Spleen (tissue), 7 donors: ENCODE results near the gene SPEN.

Experiments used
- CTCF ChIP-seq, 11 experiments: fragments of 200-600 bp in 7 of 11; fragments of 450-650 bp in 4 of 11; sonication (generic) in 4 of 11; IDR thresholded peaks in 8 of 11; conservative IDR thresholded peaks in 3 of 11; 1 replicate in 7 of 11; 2 replicates in 4 of 11; pipeline versions ENCODE4 v1.4.0 to v1.8.0; 2016 to 2021; ENCODE audit warnings: antibody characterized with exemption in 11 of 11, inconsistent platforms in 4 of 11, mild to moderate bottlenecking in 1 of 11
- POLR2AphosphoS5 ChIP-seq, 3 donors: sonication (generic); formaldehyde crosslinking; IDR thresholded peaks; one replicate each; pipeline ENCODE4 v1.5.1; 2017; ENCODE audit warnings: antibody characterized with exemption in 3 of 3
- donor health status: DM: no; HTN: no; CAD: no; lungs with moderate emphysema.
- donor health status: DM: no; HTN: no; CAD: no.
- donor health status: DM: no; HTN: no; CAD: no.

- TF ChIP-seq POLR2AphosphoS5 (IDR thresholded peaks at IDR 0.05): no peak
- TF ChIP-seq CTCF (IDR thresholded peaks at IDR 0.05 in 8 of 11, conservative IDR thresholded peaks at IDR 0.05 in 3 of 11): peak in 2 of 11 experiments; percentile 9 to 21
Observed at GRCh38 chr1:15886611-15887167, 39.2 kb downstream of the SPEN start.
